ENCODE data around the gene CAMK1D.

Gene CAMK1D

GRCh38 chr10:12463459-12463838 lies 114.1 kb downstream of the CAMK1D start:
- no peaks in the 10 kb centered on the region for H3K36me3 ChIP-seq
- H3K27me3 ChIP-seq (ENCODE audit: insufficient read depth, low read depth, severe bottlenecking) = no peaks in the 10 kb centered on the region
- TF ChIP-seq, protein P1, sequence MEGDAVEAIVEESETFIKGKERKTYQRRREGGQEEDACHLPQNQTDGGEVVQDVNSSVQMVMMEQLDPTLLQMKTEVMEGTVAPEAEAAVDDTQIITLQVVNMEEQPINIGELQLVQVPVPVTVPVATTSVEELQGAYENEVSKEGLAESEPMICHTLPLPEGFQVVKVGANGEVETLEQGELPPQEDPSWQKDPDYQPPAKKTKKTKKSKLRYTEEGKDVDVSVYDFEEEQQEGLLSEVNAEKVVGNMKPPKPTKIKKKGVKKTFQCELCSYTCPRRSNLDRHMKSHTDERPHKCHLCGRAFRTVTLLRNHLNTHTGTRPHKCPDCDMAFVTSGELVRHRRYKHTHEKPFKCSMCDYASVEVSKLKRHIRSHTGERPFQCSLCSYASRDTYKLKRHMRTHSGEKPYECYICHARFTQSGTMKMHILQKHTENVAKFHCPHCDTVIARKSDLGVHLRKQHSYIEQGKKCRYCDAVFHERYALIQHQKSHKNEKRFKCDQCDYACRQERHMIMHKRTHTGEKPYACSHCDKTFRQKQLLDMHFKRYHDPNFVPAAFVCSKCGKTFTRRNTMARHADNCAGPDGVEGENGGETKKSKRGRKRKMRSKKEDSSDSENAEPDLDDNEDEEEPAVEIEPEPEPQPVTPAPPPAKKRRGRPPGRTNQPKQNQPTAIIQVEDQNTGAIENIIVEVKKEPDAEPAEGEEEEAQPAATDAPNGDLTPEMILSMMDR (IDR thresholded peaks at IDR 0.05; ENCODE audit: low read depth, low read length) = no peak
- H3K9me3 ChIP-seq (ENCODE audit: severe bottlenecking) = no peaks in the 10 kb centered on the region
- no peak for DNase-seq
- H3K4me3 ChIP-seq (ENCODE audit: low read depth, low read length) = no peak overlapping the region
- H3K27ac ChIP-seq = no peak overlapping the region

- Histone ChIP-seq H3K27me3 (ENCODE audit: insufficient read depth, low read depth, severe bottlenecking) (no peaks in the 10 kb centered on the region), H3K9me3 (ENCODE audit: severe bottlenecking) (no peaks in the 10 kb centered on the region), H3K36me3 (no peaks in the 10 kb centered on the region), H3K4me3 (ENCODE audit: low read depth, low read length) (no peak overlapping the region), H3K27ac (no peak overlapping the region)
- TF ChIP-seq, protein P1 (IDR thresholded peaks at IDR 0.05; ENCODE audit: low read depth, low read length) = no peak
- no peak for DNase-seq
Observed at GRCh38 chr10:12465385-12466136, 116.2 kb downstream of the CAMK1D start.

- DNase-seq = peak; percentile 25
- Histone ChIP-seq H3K9me3 (ENCODE audit: severe bottlenecking) (no peaks in the 10 kb centered on the region), H3K27ac (no peak overlapping the region), H3K4me3 (ENCODE audit: low read depth, low read length) (peak overlapping the region; percentile 8; the same call in 1 of the 2 replicates), H3K27me3 (ENCODE audit: insufficient read depth, low read depth, severe bottlenecking) (no peaks in the 10 kb centered on the region), H3K36me3 (no peaks in the 10 kb centered on the region)
- TF ChIP-seq, protein P1 (IDR thresholded peaks at IDR 0.05; ENCODE audit: low read depth, low read length) = no peak
Observed at GRCh38 chr10:12466704-12467305, 117.5 kb downstream of the CAMK1D start.

DNA sequence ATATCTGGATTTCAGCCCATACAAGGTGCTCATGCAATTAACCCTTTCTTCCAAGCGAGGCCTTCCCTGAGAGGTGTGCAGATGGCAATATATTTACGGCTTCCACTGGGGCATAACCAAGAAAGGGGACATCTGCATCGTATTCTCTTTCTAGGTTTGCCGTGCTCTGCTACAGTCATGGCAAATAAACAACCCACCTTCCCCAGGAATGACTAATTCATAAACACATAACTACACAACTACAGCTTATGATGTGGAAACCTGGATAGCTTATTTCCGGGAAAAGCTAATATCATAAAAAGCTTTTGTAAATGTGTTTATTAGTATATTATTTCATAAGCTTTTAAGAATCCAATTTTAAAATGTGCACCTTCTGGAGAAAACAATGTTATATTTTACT lies 120.0 kb downstream of the CAMK1D start:
- Histone ChIP-seq H3K9me3 (ENCODE audit: severe bottlenecking) (no peaks in the 10 kb centered on the region), H3K36me3 (no peaks in the 10 kb centered on the region), H3K27me3 (ENCODE audit: insufficient read depth, low read depth, severe bottlenecking) (no peaks in the 10 kb centered on the region), H3K4me3 (ENCODE audit: low read depth, low read length) (no peak overlapping the region), H3K27ac (no peak overlapping the region)
- no peak for DNase-seq
- TF ChIP-seq, protein P1 (IDR thresholded peaks at IDR 0.05; ENCODE audit: low read depth, low read length) = no peak

GRCh38 chr10:12470719-12471118 lies 121.4 kb downstream of the CAMK1D start:
- no peak overlapping the region for H3K4me3 ChIP-seq (ENCODE audit: low read depth, low read length)
- H3K27ac ChIP-seq = no peak overlapping the region
- DNase-seq = no peak
- no peaks in the 10 kb centered on the region for H3K27me3 ChIP-seq (ENCODE audit: insufficient read depth, low read depth, severe bottlenecking)
- no peaks in the 10 kb centered on the region for H3K9me3 ChIP-seq (ENCODE audit: severe bottlenecking)
- TF ChIP-seq, protein P1 (IDR thresholded peaks at IDR 0.05; ENCODE audit: low read depth, low read length) = no peak
- H3K36me3 ChIP-seq = no peaks in the 10 kb centered on the region

Measured in WERI-Rb-1 (cell line).